HCT116 (cell line): ENCODE data around the gene NPR1. TPM values are rescaled to one million over a fixed set of nuclear protein-coding genes. Genes with fewer than 3 reads are reported as not detected.

Source experiments
- ATAC-seq: fragments of 200-7000 bp; cut with Tn5 transposase; 2 replicates; pipeline ENCODE4 v1.9.1; 2020; ENCODE audit warnings: mild to moderate bottlenecking, moderate library complexity
- BruUV-seq: library from RNA; stranded (reverse); fragments of 400-500 nt; replicated peaks from 2 replicates; lab custom pipeline; 2021; lab: Mats Ljungman, UMichigan
- CTCF ChIA-PET: fragments of 300-600 bp; sonication (Branson Sonifier 250); formaldehyde crosslinking; loops from one replicate; lab custom pipeline; 2021; ENCODE audit warnings: antibody characterized with exemption; lab: Charles Lee
- POLR2A ChIA-PET: fragments of 300-600, 350-600 bp; sonication (Branson Sonifier 250); formaldehyde crosslinking; loops from one replicate; lab custom pipeline; 2021; ENCODE audit warnings: antibody characterized with exemption; lab: Charles Lee
- RAD21 ChIA-PET, 2 experiments: fragments of 300-600 bp; sonication (Branson Sonifier 250); formaldehyde crosslinking; loops; one replicate each; lab custom pipeline; 2023; ENCODE audit warnings: low total read pairs in 2 of 2; ENCODE audit not compliant: uncharacterized antibody in 2 of 2, unreplicated experiment in 2 of 2, low non-redundant PET in 1 of 2; lab: Charles Lee
- DNase-seq: peaks from one replicate; pipeline ENCODE4 v3.0.0-alpha.2; 2010; ENCODE audit warnings: low read depth, low spot score
- H2AFZ ChIP-seq: fragments of 200-600 bp; shearing (Covaris generic), sonication (generic); 2 replicates; pipeline ENCODE4 v1.6.1; 2017; ENCODE audit warnings: low read depth, mixed run types, mixed read lengths, antibody characterized with exemption, low read length; ENCODE audit not compliant: poor library complexity, severe bottlenecking
- H3K27ac ChIP-seq: 2 replicates; pipeline ENCODE4 v1.5.1; 2012; ENCODE audit warnings: low read depth, low read length
- H3K27me3 ChIP-seq: fragments of 200-600 bp; sonication (generic); 2 replicates; pipeline ENCODE4 v1.6.1; 2016; ENCODE audit warnings: mixed run types, low read length, mixed read lengths; ENCODE audit not compliant: insufficient read depth
- H3K36me3 ChIP-seq, 2 experiments: fragments of 200-500 bp in 1 of 2; fragments of 200-600 bp in 1 of 2; sonication (Bioruptor generic) in 1 of 2; sonication (generic) in 1 of 2; 2 replicates each; pipeline versions ENCODE4 v1.5.1 to v1.6.1; 2014 to 2016; ENCODE audit warnings: low read length in 2 of 2, inconsistent platforms in 1 of 2, mixed read lengths in 1 of 2, mixed run types in 1 of 2; ENCODE audit not compliant: insufficient read depth in 2 of 2, control insufficient read depth in 1 of 2
- H3K4me1 ChIP-seq, 2 experiments: fragments of 200-600 bp in 1 of 2; sonication (generic) in 1 of 2; 2 replicates each; pipeline versions ENCODE4 v1.5.1 to v1.6.1; 2012 to 2017; ENCODE audit warnings: low read length in 2 of 2, inconsistent platforms in 1 of 2, mild to moderate bottlenecking in 1 of 2, mixed read lengths in 1 of 2, mixed run types in 1 of 2, moderate library complexity in 1 of 2; ENCODE audit not compliant: insufficient read depth in 2 of 2, control insufficient read depth in 1 of 2
- H3K4me2 ChIP-seq: fragments of 200-600 bp; sonication (generic); 2 replicates; pipeline ENCODE4 v1.6.1; 2017; ENCODE audit warnings: mixed run types, low read length, mixed read lengths
- H3K4me3 ChIP-seq, 2 experiments: fragments of 200-600 bp in 1 of 2; sonication (generic) in 1 of 2; replicated peaks in 1 of 2; 2 replicates each; pipeline ENCODE4 v1.5.1; 2011 to 2016; ENCODE audit warnings: low read length in 2 of 2, control low read depth in 1 of 2, low read depth in 1 of 2, mild to moderate bottlenecking in 1 of 2, mixed read lengths in 1 of 2, mixed run types in 1 of 2
- H3K79me2 ChIP-seq: fragments of 200-600 bp; sonication (generic); 2 replicates; pipeline ENCODE4 v1.6.1; 2017; ENCODE audit warnings: mild to moderate bottlenecking, mixed run types, low read length, moderate library complexity, mixed read lengths; ENCODE audit not compliant: insufficient read depth
- H3K9ac ChIP-seq: fragments of 200-600 bp; sonication (generic); 2 replicates; pipeline ENCODE4 v1.6.1; 2016; ENCODE audit warnings: low read length, mixed read lengths
- H3K9me2 ChIP-seq: fragments of 200-600 bp; sonication (generic), shearing (Covaris generic); 2 replicates; pipeline ENCODE4 v1.6.1; 2017; ENCODE audit warnings: mixed run types, mild to moderate bottlenecking, moderate library complexity; ENCODE audit not compliant: insufficient read depth
- H3K9me3 ChIP-seq, 2 experiments: fragments of 200-500 bp in 1 of 2; fragments of 200-600 bp in 1 of 2; sonication (Bioruptor generic) in 1 of 2; sonication (generic) in 1 of 2; 2 replicates each; pipeline ENCODE4 v1.6.1; 2014 to 2017; ENCODE audit warnings: low read length in 2 of 2, mixed read lengths in 2 of 2, inconsistent platforms in 1 of 2, low read depth in 1 of 2, mild to moderate bottlenecking in 1 of 2, mixed run types in 1 of 2, moderate library complexity in 1 of 2; ENCODE audit not compliant: control insufficient read depth in 1 of 2, insufficient read depth in 1 of 2
- H4K20me1 ChIP-seq: fragments of 200-600 bp; sonication (generic), shearing (Covaris generic); 2 replicates; pipeline ENCODE4 v1.6.1; 2017; ENCODE audit warnings: mixed run types, mild to moderate bottlenecking, moderate library complexity; ENCODE audit not compliant: insufficient read depth
- CBX3 ChIP-seq: IDR thresholded peaks from 2 replicates; pipeline ENCODE4 v1.6.1; 2012; ENCODE audit warnings: low read depth
- CEBPB ChIP-seq: IDR thresholded peaks from 2 replicates; pipeline ENCODE4 v1.6.1; 2012; ENCODE audit warnings: low read depth
- CTCF ChIP-seq, 3 experiments: fragments of 200-600 bp in 1 of 3; sonication (generic) in 1 of 3; IDR thresholded peaks in 2 of 3; conservative IDR thresholded peaks in 1 of 3; 2 replicates each; pipeline ENCODE4 v1.5.1; 2012 to 2017; ENCODE audit warnings: low read depth in 2 of 3, low read length in 2 of 3, antibody characterized with exemption in 1 of 3, borderline replicate concordance in 1 of 3, control low read depth in 1 of 3, mild to moderate bottlenecking in 1 of 3, mixed read lengths in 1 of 3, mixed run types in 1 of 3, moderate library complexity in 1 of 3; ENCODE audit not compliant: insufficient read depth in 1 of 3
- EGR1 ChIP-seq: IDR thresholded peaks from 2 replicates; pipeline ENCODE4 v1.6.1; 2012; ENCODE audit warnings: low read depth
- ELF1 ChIP-seq: IDR thresholded peaks from 2 replicates; pipeline ENCODE4 v1.6.1; 2012; ENCODE audit warnings: low read depth, borderline replicate concordance
- FOSL1 ChIP-seq: IDR thresholded peaks from 2 replicates; pipeline ENCODE4 v1.6.1; 2012; ENCODE audit warnings: low read depth
- POLR2A ChIP-seq: IDR thresholded peaks from 2 replicates; pipeline ENCODE4 v1.7.0; 2011; ENCODE audit warnings: borderline replicate concordance; ENCODE audit not compliant: insufficient read depth, insufficient read length; ENCODE audit errors: extremely low read depth
- SIN3A ChIP-seq: IDR thresholded peaks from 2 replicates; pipeline ENCODE4 v1.6.1; 2012; ENCODE audit warnings: low read depth
- SP1 ChIP-seq: IDR thresholded peaks from 2 replicates; pipeline ENCODE4 v1.6.1; 2012; ENCODE audit warnings: low read depth
- SRF ChIP-seq: IDR thresholded peaks from 2 replicates; pipeline ENCODE4 v1.6.1; 2012; ENCODE audit warnings: low read depth
- ZBTB33 ChIP-seq: IDR thresholded peaks from 2 replicates; pipeline ENCODE4 v1.6.1; 2011; ENCODE audit warnings: mild to moderate bottlenecking, low read length, moderate library complexity; ENCODE audit not compliant: insufficient replicate concordance; ENCODE audit errors: extremely low read depth
- ZFX ChIP-seq: fragments of 450-650 bp; IDR thresholded peaks from 2 replicates; pipeline ENCODE4 v1.6.1; 2017
- intact Hi-C: fragments of 100-400 bp; cut with micrococcal nuclease; formaldehyde crosslinking; loops from 2 replicates; pipeline ENCODE4 v1.10.0; 2022
- total RNA-seq: library from RNA; stranded (reverse); gene quantifications from one replicate; pipeline ENCODE4 v1.2.1, GENCODE V29; 2021; ENCODE audit not compliant: unreplicated experiment
- TF ChIP-seq, protein P1 (sequence below): IDR thresholded peaks from 2 replicates; pipeline ENCODE4 v1.6.1; 2012; ENCODE audit warnings: low read depth

NPR1 gene
- total RNA-seq, 1 experiment from 2014 or later: 0.07 TPM

- no peak for ATAC-seq
- DNase-seq: no peak
- no peak overlapping the region for H3K27ac ChIP-seq
- H3K79me2 ChIP-seq: no peaks in the 10 kb centered on the region
- H3K4me2 ChIP-seq: no peak overlapping the region
- ChIA-PET CTCF (no interaction called here), POLR2A (no interaction called here), RAD21 (no interaction called here)
- no peak overlapping the region for H3K4me3 ChIP-seq
- H3K9me3 ChIP-seq: no peaks in the 10 kb centered on the region
- H3K36me3 ChIP-seq: no peaks in the 10 kb centered on the region
- no peaks in the 10 kb centered on the region for H4K20me1 ChIP-seq
- TF ChIP-seq SIN3A (no peak), FOSL1 (no peak), EGR1 (no peak), ZFX (no peak), SRF (no peak), SP1 (no peak), CBX3 (no peak), ELF1 (no peak)
- no TSS peak for BruUV-seq
- no peaks in the 10 kb centered on the region for H3K9me2 ChIP-seq
- H2AFZ ChIP-seq: no peak overlapping the region
- peaks cover 0 to 5% of the 10 kb centered on the region in 2 experiments; a peak in 1 of 4 replicates for H3K4me1 ChIP-seq
- H3K27me3 ChIP-seq: no peaks in the 10 kb centered on the region; the same call in 1 of the 2 replicates
- intact Hi-C loops: no loop called here
- no peak overlapping the region for H3K9ac ChIP-seq
Measured at GRCh38 chr1:153688276-153688675, 9.8 kb downstream of the NPR1 start.

DNA sequence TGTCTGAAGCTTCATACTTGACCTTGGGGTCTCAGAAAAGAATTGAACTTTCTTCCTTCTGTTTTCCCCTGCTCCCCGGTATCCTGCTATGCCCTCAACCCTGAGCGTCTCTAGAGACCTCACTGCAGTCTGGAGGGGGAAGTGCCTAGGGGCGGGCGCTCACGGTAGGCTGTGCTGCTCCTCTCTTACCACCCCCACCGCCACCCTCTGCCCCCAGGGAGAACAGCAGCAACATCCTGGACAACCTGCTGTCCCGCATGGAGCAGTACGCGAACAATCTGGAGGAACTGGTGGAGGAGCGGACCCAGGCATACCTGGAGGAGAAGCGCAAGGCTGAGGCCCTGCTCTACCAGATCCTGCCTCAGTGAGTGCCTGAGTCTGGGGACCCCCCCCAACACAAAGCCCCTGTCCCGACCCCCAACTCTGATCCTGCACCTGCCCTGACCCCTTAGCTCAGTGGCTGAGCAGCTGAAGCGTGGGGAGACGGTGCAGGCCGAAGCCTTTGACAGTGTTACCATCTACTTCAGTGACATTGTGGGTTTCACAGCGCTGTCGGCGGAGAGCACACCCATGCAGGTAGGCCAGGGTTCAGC is 10.3 kb downstream of the NPR1 start:
- no peak overlapping the region for H3K27ac ChIP-seq
- H2AFZ ChIP-seq: no peak overlapping the region
- intact Hi-C loops: no loop called here
- peaks cover 0 to 3% of the 10 kb centered on the region in 2 experiments; a peak in 1 of 4 replicates for H3K4me1 ChIP-seq
- DNase-seq (no peak), ATAC-seq (no peak)
- H3K9me3 ChIP-seq: no peaks in the 10 kb centered on the region
- H3K27me3 ChIP-seq: no peaks in the 10 kb centered on the region; the same call in 1 of the 2 replicates
- H3K9ac ChIP-seq: no peak overlapping the region
- no peaks in the 10 kb centered on the region for H4K20me1 ChIP-seq
- POLR2A ChIA-PET: no interaction called here
- no peaks in the 10 kb centered on the region for H3K79me2 ChIP-seq
- no peaks in the 10 kb centered on the region for H3K36me3 ChIP-seq
- RAD21 ChIA-PET: no interaction called here
- H3K4me2 ChIP-seq: no peak overlapping the region
- no peaks in the 10 kb centered on the region for H3K9me2 ChIP-seq
- BruUV-seq: no TSS peak
- no peak overlapping the region for H3K4me3 ChIP-seq
- CTCF ChIA-PET: no interaction called here
- TF ChIP-seq POLR2A (no peak), SRF (no peak), ZBTB33 (no peak), SP1 (no peak), CEBPB (no peak), SIN3A (no peak), CTCF (IDR thresholded peaks at IDR 0.05 in 2 of 3, conservative IDR thresholded peaks at IDR 0.05 in 1 of 3; ENCODE audit: borderline replicate concordance in 1 of 3, insufficient read depth in 1 of 3, low read depth in 2 of 3, low read length in 2 of 3) (no peak)
- TF ChIP-seq, protein P1, sequence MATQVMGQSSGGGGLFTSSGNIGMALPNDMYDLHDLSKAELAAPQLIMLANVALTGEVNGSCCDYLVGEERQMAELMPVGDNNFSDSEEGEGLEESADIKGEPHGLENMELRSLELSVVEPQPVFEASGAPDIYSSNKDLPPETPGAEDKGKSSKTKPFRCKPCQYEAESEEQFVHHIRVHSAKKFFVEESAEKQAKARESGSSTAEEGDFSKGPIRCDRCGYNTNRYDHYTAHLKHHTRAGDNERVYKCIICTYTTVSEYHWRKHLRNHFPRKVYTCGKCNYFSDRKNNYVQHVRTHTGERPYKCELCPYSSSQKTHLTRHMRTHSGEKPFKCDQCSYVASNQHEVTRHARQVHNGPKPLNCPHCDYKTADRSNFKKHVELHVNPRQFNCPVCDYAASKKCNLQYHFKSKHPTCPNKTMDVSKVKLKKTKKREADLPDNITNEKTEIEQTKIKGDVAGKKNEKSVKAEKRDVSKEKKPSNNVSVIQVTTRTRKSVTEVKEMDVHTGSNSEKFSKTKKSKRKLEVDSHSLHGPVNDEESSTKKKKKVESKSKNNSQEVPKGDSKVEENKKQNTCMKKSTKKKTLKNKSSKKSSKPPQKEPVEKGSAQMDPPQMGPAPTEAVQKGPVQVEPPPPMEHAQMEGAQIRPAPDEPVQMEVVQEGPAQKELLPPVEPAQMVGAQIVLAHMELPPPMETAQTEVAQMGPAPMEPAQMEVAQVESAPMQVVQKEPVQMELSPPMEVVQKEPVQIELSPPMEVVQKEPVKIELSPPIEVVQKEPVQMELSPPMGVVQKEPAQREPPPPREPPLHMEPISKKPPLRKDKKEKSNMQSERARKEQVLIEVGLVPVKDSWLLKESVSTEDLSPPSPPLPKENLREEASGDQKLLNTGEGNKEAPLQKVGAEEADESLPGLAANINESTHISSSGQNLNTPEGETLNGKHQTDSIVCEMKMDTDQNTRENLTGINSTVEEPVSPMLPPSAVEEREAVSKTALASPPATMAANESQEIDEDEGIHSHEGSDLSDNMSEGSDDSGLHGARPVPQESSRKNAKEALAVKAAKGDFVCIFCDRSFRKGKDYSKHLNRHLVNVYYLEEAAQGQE: no peak
